MCF 10A (cell line): ENCODE data around the gene ANAPC2. TPM values are rescaled to one million over a fixed set of nuclear protein-coding genes. Genes with fewer than 3 reads are reported as not detected.

Source experiments
- BruUV-seq: library from RNA; stranded (reverse); fragments of 400-500 nt; replicated peaks from 2 replicates; lab custom pipeline; 2021; lab: Mats Ljungman, UMichigan
- CTCF ChIA-PET: fragments of 300-600 bp; sonication (Branson Sonifier 250); formaldehyde crosslinking; extraction: SDS; loops from one replicate; lab custom pipeline; 2021; ENCODE audit warnings: antibody characterized with exemption, inconsistent platforms; lab: Yijun Ruan, JAX
- POLR2A ChIA-PET: fragments of 300-600, 350-650 bp; sonication (Branson Sonifier 250); formaldehyde crosslinking; extraction: SDS; loops from one replicate; lab custom pipeline; 2020; ENCODE audit warnings: antibody characterized with exemption, inconsistent platforms; lab: Yijun Ruan, JAX
- DNase-seq: peaks from one replicate; pipeline ENCODE4 v3.0.0-alpha.2; 2018; ENCODE audit not compliant: unreplicated experiment
- H3K27ac Mint-ChIP-seq: one replicate; pipeline ENCODE4 v1.8.0; 2022; ENCODE audit warnings: mild to moderate bottlenecking, low read depth, mixed read lengths; ENCODE audit not compliant: unreplicated experiment
- H3K27me3 Mint-ChIP-seq: one replicate; pipeline ENCODE4 v1.8.0; 2022; ENCODE audit warnings: mixed read lengths; ENCODE audit not compliant: insufficient read depth, unreplicated experiment
- H3K36me3 Mint-ChIP-seq: one replicate; pipeline ENCODE4 v1.8.0; 2022; ENCODE audit warnings: mild to moderate bottlenecking, moderate library complexity, mixed read lengths; ENCODE audit not compliant: insufficient read depth, unreplicated experiment
- H3K4me1 Mint-ChIP-seq: one replicate; pipeline ENCODE4 v1.8.0; 2022; ENCODE audit warnings: mixed read lengths; ENCODE audit not compliant: insufficient read depth, unreplicated experiment
- H3K4me3 Mint-ChIP-seq: one replicate; pipeline ENCODE4 v1.8.0; 2022; ENCODE audit warnings: mild to moderate bottlenecking, moderate library complexity, mixed read lengths; ENCODE audit not compliant: unreplicated experiment
- H3K9me3 Mint-ChIP-seq: one replicate; pipeline ENCODE4 v1.8.0; 2022; ENCODE audit warnings: mixed read lengths; ENCODE audit not compliant: unreplicated experiment
- intact Hi-C: fragments of 100-400 bp; cut with micrococcal nuclease; formaldehyde crosslinking; loops from 2 replicates; pipeline ENCODE4 v1.14.1; 2022
- total RNA-seq: library from RNA; stranded (reverse); gene quantifications from 2 replicates; pipeline ENCODE4 v1.2.3, GENCODE V29; 2022
- TF ChIP-seq, protein P1 (sequence below): fragments of 200-600 bp; IDR thresholded peaks from one replicate; pipeline ENCODE4 v1.8.0; 2022; ENCODE audit warnings: antibody characterized with exemption, mild to moderate bottlenecking; ENCODE audit not compliant: unreplicated experiment

Gene ANAPC2
- total RNA-seq, 1 experiment from 2014 or later: 42.1 TPM

DNA sequence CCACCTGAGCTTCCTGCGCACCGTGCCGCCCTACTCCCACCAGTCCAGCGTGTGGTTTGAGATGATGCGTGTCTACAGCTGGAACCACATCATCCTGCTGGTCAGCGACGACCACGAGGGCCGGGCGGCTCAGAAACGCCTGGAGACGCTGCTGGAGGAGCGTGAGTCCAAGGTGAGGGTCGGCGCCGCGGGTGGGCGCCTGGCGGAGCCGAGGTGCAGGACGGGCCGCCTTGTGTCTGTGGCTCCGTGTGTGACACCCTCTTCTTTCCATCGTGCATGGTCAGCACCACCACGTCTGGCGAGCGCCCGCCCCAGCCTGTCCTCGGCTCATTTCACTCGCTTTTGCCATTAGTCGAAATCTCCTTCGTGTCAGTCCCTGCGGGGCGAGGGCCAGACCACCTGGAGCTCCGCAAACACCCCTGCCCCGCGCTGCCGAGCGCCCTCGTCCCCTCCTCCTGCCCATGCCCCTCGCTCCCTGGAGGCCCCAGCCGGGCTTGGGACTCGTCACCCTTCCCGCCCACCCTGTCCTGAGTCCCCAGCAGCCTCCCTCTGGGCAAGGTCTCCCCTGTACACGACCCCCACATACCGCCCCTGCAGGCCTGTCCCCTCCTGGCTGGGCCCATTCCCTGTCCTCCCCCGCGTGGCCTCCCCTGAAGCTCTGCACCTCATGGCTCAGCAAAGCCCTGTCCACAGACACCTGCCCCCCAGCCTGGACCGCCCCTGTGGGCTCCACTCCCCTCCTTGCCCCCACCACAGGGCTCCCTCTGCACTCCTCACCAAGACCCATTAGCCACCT, 42.4 kb downstream of the ANAPC2 start:
- H3K9me3 Mint-ChIP-seq: no peaks in the 10 kb centered on the region
- CTCF ChIA-PET: no interaction called here
- BruUV-seq: no TSS peak
- POLR2A ChIA-PET: interaction anchor here (0.5 kb wide), 1 partner anchor 15 kb away, joined by 3 read pairs; no protein-coding TSS in a partner anchor
- no peaks in the 10 kb centered on the region for H3K36me3 Mint-ChIP-seq
- peaks cover 14% of the 10 kb centered on the region for H3K27me3 Mint-ChIP-seq
- H3K4me1 Mint-ChIP-seq: no peaks in the 10 kb centered on the region
- no peak overlapping the region for H3K27ac Mint-ChIP-seq
- H3K4me3 Mint-ChIP-seq: no peak overlapping the region
- TF ChIP-seq, protein P1, sequence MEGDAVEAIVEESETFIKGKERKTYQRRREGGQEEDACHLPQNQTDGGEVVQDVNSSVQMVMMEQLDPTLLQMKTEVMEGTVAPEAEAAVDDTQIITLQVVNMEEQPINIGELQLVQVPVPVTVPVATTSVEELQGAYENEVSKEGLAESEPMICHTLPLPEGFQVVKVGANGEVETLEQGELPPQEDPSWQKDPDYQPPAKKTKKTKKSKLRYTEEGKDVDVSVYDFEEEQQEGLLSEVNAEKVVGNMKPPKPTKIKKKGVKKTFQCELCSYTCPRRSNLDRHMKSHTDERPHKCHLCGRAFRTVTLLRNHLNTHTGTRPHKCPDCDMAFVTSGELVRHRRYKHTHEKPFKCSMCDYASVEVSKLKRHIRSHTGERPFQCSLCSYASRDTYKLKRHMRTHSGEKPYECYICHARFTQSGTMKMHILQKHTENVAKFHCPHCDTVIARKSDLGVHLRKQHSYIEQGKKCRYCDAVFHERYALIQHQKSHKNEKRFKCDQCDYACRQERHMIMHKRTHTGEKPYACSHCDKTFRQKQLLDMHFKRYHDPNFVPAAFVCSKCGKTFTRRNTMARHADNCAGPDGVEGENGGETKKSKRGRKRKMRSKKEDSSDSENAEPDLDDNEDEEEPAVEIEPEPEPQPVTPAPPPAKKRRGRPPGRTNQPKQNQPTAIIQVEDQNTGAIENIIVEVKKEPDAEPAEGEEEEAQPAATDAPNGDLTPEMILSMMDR: no peak
- intact Hi-C loops: no loop called here
- DNase-seq: no peak

DNA sequence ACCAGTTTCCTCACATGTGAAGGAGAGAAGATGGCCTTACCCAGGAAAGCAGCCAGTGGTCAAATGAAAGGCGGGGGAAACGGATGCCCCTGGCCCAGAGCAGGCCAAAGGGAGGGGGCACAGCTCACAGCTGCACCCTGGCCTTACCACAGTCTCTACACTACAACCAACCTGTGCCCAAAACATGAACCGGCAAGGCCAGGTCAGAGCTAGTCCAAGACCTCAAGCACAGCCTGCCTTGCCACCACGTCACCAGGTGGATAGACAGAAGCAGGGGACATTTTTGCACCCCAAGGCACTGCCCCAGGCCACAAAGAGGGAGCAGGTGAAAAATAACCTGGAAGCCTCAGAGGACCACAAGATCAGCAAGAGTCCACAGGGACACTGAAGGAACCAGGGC, 44.9 kb downstream of the ANAPC2 start:
- ChIA-PET CTCF (interaction anchor here (0.6 to 0.7 kb wide), 2 partner anchors 10 to 195 kb away, joined by 3 to 5 read pairs; no protein-coding TSS in a partner anchor), POLR2A (no interaction called here)
- H3K27me3 Mint-ChIP-seq: peaks cover 15% of the 10 kb centered on the region
- DNase-seq: no peak
- intact Hi-C loops: no loop called here
- no peaks in the 10 kb centered on the region for H3K36me3 Mint-ChIP-seq
- BruUV-seq: no TSS peak
- H3K4me1 Mint-ChIP-seq: no peaks in the 10 kb centered on the region
- TF ChIP-seq, protein P1: no peak
- no peak overlapping the region for H3K27ac Mint-ChIP-seq
- no peak overlapping the region for H3K4me3 Mint-ChIP-seq
- H3K9me3 Mint-ChIP-seq: no peaks in the 10 kb centered on the region

DNA sequence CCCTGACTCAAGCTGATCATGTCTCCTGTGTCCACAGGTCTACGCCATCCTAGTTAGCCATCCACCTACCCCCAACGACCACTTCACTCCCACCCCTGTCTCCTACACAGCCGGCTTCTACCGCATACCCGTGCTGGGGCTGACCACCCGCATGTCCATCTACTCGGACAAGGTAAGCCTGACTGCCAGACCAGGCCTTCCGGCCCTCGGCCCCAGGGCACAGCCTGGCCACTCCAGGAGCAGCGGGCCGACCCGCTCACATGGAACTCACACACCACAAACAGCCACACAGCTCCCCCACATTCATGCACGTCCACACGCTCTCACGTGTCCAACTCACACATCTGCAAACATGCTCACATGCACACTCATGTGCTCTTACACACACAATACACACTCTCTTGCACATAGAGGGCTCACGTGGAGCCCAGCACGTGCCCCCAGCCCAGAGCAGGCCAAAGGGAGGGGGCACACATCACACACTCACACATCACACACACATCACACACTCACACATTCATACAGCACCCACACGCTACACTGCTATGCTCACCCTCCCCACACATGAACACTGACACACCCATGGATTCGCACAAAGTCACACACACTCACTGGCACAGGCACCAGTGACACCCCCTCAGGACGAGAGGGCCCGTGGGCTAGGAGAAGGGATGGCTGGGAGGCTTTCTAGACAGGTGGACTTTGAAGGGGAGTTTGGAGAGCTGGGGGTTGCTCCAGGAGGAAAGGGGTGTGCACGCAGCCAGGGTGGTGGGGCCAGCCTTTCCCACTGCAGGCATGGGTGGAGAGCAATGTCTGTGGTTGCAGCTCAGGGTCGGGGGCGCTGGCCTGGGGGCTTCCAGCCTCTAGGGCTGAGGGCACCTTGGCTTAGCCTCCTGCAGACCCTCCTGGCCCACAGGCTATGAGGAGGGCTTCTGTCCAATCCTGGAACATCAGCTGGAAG, 46.1 kb downstream of the ANAPC2 start:
- intact Hi-C loops: no loop called here
- TF ChIP-seq, protein P1: no peak
- BruUV-seq: no TSS peak
- Mint-ChIP-seq H3K27me3 (peaks cover 25% of the 10 kb centered on the region), H3K27ac (no peak overlapping the region), H3K36me3 (no peaks in the 10 kb centered on the region), H3K4me1 (no peaks in the 10 kb centered on the region), H3K4me3 (no peak overlapping the region), H3K9me3 (no peaks in the 10 kb centered on the region)
- DNase-seq: no peak
- ChIA-PET POLR2A (interaction anchor here (0.5 to 1.0 kb wide), 2 partner anchors 62 to 99 kb away, joined by 3 to 4 read pairs; partner anchors contain the start of gene TUBB4B), CTCF (no interaction called here)
